Panc1 (cell line): Measurements from ENCODE around the gene PEX16.

Source experiments
- CTCF ChIP-seq: fragments of 450-650 bp; IDR thresholded peaks from 2 replicates; pipeline ENCODE4 v1.5.1; 2017; ENCODE audit warnings: mild to moderate bottlenecking
- POLR2AphosphoS5 ChIP-seq: IDR thresholded peaks from 2 replicates; pipeline ENCODE4 v1.6.1; 2012; ENCODE audit warnings: mild to moderate bottlenecking, low read depth, low read length, moderate library complexity
- REST ChIP-seq, 2 experiments: IDR thresholded peaks; 2 replicates each; pipeline ENCODE4 v1.6.1; 2011 to 2012; ENCODE audit warnings: low read depth in 2 of 2, control low read depth in 1 of 2, low read length in 1 of 2, mild to moderate bottlenecking in 1 of 2, moderate library complexity in 1 of 2; ENCODE audit not compliant: insufficient read depth in 1 of 2
- SIN3A ChIP-seq: IDR thresholded peaks from 2 replicates; pipeline ENCODE4 v1.6.1; 2012; ENCODE audit warnings: low read depth, mild to moderate bottlenecking, low read length, moderate library complexity, borderline replicate concordance; ENCODE audit not compliant: insufficient read depth
- TCF7L2 ChIP-seq: IDR thresholded peaks from 2 replicates; pipeline ENCODE4 v1.6.1; 2011; ENCODE audit warnings: mild to moderate bottlenecking, low read depth, low read length, inconsistent platforms

- TF ChIP-seq POLR2AphosphoS5 (no peak), CTCF (no peak), REST (IDR thresholded peaks at IDR 0.05; ENCODE audit: insufficient read depth in 1 of 2, low read depth in 2 of 2, low read length in 1 of 2) (no peak), TCF7L2 (no peak), SIN3A (no peak)
Measured at GRCh38 chr11:45871638-45872037, 46.0 kb downstream of the PEX16 start.
